Measurements from ENCODE around the gene TEX101.

The TEX101 gene

DNA sequence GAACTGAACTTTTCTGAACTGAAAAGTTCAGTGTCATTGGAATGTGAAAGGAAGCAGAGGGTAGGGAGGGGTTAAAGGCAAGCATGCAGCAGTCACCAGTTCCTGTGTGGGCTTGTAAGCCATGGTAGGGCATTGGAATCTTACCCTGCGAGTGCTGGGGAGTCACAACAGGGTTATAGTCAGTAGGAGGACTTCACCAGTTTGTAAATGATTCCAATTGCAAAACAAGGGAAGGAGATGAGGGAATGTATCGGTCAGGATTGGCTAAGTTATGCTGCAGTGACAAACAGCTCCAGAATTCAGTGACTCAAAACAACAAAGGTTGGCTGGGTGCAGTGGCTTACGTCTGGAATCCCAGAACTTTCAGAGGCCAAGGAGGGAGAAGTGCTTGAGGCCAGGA is 37.9 kb downstream of the TEX101 start:
- no peak for DNase-seq

DNA sequence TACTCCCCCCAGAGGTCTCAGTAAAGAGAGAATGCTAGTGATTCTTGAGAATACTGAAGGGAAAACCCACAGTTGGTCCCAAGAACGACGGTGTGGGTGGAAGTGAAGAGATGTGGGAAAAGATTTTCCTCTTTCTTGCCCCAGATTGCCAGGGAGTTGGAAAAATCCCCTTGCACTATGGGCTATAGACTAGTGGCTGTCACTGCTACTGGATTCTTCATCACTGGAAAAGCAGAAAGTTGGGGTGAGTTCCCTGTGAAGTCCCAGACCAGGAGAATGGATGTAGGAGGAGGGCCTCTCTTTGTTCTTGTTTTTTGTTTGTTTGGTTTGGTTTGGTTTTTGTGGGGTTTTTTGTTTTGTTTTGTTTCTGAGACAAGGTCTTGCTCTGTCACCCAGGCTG is 39.3 kb downstream of the TEX101 start:
- DNase-seq = no peak

DNA sequence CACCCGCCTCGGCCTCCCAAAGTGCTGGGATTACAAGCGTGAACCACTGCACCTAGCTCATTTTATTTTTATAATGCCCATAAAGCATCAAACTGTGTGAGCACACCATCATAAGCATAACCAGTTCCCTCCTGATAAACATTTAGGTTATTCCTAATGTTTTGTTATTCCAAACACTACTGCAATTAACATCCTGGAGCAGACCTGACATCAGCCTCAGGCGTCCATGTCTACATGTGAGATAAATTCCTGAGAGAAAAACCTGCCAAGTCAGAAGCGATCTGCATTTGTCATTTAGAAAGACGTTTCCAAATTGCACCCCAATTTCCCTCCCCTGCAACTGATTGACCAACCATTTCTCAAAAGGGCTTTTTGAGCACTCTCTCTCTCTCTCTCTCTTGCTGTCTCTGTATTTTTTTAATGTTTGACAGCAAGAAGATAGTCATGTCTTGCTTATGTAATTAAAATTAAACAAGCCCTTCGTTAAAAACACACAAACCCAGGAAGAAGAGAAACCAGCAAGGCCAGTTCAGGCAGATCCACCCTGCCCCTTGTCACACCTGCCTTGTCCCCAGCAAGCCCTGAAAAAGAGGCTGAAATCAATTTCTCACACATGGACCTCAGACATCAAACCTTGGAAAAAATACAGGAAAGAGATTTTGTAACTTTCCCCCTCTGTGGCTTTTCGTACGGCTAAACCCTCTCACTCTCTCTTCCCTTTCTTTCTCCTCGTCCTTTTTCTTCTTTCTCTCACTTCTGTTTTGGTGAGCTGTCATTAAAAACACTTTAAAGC is 40.8 kb downstream of the TEX101 start:
- DNase-seq = no peak

DNA sequence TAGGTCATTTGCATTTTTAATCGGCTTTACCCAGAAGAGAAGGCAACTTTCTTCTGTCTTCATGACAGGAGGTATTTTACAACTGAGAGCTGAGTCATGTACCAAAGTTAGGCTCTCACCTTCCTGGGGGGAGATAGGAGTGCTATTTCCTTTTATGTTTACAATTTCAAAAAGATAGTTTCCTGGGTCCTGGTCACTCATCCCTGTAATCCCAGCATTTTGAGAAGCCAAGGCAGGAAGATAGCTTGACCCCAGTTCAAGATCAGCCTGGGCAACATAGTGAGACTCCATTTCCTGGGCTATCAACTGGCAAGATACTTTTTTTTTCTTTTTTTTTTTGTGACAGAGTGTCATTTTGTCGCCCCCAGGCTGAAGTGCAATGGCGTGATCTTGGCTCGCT is 43.1 kb downstream of the TEX101 start:
- DNase-seq = no peak

DNA sequence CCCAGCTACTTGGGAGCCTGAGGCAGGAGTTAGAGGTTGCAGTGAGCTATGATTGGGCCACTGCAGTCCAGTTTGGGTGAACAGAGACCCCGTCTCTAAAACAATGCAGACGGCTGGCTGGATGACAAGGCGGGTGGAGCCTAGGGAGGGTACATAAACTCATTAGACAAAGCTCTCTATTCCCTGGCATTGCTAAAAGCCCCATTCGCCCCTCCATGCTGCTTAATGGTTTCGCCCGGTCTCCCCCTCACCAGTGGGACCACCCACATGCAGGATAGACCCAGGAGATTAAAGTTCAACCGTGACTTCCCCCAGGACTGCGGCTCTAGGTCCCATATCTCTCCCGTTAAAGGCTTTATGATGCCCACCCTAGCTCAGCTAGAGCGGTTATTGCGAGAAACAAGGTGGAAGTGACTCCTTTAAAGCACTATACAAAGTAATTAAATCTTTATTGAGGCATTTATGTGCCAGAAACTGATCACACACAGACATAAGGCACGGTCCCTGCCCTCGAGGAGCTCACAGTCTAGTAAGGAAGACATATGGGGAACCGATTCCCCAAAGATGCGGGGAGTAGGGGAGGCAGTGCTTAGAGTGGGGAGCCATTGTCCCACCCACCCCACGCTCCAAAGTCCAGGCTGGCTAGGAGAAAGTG is 45.8 kb downstream of the TEX101 start:
- no peak for DNase-seq

DNA sequence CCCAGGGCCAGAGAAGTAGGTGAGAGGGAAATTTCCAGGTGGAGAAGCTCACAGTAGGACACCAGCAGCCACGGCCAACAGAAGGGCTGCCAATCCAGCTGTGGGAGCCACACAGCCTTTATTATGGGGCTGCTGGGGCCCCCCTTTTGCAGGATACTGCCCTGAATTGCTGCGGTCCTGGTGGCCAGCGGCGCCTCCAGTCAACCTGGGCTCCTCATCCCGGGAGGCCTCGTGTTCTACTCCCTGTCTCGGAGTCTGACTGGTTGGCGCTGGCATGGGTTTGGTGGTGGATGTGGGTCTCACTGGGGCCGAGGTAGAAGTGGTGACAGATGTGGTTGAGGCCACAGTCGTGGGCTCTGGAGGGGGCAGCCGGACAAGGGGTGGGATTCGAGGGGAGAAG is 46.6 kb downstream of the TEX101 start:
- no peak for DNase-seq

DNA sequence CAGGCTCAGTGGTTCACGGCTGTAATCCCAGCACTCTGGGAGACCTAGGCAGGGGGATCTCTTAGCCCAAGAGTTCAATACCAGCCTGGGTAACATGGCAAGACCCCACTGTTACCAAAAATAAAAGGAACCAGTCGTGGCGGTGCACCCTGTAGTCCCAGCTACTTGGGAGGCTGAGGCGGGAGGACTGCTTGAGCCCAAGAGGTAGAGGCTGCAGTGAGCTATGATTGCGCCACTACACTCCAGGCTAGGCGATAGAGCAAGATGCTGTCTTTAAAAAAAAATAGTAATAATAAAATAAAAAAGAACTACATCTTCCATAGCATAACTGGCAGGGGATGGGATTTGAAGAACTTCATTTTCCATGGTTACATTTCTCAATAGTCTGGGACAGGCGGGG is 47.7 kb downstream of the TEX101 start:
- DNase-seq = no peak

DNA sequence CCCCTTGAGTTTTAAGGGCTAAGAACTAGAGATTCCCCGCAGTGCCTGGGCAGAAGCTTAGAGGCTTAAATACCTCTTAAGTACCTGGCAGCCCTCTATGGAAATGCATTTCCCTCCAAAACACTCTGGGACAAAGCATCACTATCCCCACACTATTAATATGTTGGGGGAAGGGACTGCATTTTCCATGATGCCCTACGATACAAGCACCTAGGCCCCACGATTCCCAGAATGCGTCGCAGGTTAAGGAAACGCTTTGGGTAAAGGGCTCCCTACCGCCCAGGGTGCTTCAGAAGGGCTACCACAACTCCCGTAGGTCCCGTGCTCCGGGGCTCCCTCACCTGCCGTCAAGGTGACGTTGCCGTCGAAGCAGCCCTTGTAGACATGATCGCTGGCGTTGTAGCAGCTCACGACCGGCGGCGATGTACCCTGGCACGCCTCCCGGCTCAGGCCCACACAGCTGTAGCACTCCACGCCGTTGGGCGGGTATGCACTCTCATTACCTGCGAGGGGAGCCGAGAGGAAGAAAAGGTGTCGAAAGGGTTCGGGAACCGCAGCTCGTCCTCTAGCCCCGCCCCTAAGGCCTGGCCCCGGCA is 48.2 kb downstream of the TEX101 start:
- DNase-seq = peak; percentile 55

DNA sequence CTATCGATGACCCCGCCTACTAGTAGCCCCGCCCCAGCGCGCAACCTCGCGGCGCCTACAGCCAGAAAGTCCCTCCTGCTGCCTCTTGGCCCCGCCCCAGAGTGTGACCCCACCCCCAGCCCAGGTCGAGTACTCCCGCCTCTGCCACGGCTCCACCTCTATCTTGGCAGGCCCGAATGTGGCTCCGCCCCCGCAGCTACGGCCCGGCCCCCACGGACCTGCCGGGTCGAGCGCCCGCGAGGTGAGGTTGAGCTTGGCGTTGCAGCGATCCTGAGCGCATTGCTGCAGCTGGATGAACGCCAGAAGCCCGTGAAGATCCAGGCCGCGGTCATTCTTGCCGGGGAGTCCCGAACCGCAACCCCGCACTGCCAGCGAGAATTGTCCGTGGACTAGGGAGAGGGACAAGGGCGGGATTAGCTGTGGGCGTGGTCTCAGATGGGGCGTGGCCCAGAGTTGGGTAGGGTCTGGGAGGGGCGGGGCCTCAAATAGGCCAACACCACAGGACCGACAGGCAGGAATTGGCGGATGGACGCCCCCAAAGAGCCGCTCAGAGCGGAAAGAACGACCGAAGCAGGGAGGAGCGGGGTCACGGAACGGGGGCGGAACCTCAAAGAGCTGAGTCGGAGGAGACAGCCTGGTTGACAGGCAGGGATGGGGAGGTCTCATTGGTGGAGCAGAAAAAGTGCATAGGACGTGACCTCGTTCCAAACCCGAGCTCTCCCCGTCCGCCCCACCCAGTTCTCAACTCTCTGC is 48.9 kb downstream of the TEX101 start:
- peak; percentile 90 for DNase-seq

DNA sequence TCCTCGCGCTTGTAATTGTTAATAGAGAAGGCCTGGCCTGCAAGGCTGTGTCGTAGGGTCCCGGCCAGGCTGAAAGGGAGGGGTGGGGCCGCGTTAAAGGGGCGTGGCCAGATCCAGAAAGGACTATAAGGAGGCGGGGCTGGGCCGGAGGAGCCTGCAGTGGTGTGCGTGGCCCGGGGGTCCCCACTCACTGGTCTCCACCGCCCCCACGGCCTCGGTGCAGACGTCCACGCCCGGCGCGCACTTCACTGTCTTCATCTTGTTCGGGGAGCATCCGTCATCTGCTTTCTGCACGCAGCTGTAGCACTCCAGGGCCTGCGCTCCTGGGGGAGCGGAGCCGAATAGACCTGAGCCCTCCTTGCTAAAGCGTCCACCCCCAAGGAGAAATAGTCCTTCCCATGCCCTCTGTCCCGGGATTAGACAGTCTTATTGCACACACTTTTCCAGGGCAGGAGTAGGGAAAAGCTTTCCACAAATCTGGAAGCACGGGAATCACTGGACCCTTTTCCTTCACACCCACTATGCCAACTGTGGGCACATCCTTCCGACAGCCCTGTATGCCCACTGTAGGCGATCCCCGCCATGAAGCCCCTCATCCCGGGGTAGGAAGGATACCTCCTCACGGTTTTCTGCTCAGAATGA is 49.6 kb downstream of the TEX101 start:
- no peak for DNase-seq

DNA sequence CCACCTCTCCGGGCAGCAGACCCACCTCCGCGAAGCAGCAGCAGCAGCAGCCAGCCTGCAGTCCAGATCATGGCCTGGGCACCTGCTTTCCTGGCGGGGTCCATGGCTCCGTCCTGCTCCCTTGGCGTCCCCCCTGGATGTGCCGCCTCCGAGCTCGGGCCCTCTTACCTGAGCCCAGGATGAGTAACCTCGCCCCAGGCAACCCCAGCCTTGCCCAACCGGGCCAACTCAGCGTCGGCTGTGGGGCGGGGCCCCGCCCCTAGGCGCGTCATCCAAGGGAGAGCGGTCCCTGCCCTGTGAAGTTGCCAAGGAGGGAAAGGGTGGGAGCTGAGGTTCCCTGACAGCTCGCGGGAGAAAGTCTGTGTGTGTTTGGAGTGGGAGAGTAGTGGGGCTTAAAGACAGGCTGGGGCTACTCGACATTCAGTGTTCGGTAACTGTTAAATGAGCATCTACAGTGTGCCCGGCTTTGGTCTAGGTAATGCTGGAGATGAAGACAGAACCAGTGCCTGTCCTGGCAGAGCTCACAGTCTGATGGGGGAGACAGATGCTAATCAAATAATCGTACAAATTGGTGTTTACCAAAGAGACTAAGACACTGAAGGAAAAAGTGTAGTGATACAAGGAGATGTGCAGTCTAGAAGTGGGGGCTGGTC is 50.9 kb downstream of the TEX101 start, which contains the start of gene LYPD3:
LYPD3 (minus strand) TSS at position 141 of the 653 bp plus-strand sequence; CDS start at position 104, 37 bp downstream.
- DNase-seq = no peak

DNA sequence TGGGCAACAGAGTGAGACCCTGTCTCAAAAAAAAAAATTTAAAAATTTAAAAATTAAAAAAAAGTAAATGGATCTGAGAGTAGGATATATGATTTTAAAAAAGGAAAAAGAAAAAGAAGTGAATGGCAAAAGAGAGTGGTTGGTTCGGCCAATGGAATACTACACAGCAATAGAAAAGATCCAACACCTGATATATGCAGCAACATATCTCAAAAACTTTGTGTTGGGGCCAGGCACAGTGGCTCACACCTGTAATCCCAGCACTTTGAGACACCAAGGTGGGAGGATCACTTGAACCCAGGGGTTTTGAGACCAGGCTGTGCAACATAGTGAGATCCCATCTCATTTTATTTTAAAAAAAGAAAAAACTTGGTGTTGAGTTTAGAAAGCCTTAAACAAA is 52.1 kb downstream of the TEX101 start:
- DNase-seq = no peak

DNA sequence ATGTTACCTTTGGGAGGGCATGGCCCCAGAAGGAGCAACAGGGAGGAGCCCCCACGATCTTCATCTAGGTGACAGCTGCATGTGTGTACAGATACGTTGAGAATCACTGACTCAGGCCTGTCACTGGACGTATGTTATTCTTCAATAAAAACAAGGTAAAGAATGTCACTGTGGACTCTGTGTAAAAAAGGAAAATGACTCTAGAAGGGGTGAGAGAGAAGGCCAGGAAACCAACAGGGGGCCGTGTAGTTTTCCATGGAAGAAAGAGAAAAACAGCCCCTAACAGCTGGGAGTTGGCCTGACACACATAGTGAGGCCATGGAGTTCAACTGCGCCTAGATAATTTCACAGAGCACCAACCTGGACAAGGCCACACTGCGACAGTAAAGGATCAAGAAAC is 52.6 kb downstream of the TEX101 start:
- no peak for DNase-seq

DNA sequence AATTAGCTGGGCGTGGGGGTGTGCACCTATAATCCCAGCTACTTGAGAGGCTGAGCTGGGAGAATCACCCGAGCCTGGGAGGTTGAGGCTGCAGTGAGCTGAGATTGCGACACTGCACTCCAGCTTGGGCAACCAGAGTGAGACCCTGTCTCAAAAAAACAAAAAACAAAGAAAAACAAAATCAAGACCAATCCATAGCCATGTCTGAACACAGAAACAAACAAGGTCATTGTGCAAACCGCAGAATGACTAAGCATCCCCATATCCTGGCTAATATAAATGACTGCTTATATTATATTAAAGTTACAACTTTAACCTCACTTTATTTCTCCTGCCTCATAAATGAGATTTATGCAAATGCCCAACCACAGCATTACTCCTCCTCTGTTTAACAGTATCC is 53.0 kb downstream of the TEX101 start:
- no peak for DNase-seq
